ENCODE data around the gene GDPD4.

The GDPD4 gene

DNA sequence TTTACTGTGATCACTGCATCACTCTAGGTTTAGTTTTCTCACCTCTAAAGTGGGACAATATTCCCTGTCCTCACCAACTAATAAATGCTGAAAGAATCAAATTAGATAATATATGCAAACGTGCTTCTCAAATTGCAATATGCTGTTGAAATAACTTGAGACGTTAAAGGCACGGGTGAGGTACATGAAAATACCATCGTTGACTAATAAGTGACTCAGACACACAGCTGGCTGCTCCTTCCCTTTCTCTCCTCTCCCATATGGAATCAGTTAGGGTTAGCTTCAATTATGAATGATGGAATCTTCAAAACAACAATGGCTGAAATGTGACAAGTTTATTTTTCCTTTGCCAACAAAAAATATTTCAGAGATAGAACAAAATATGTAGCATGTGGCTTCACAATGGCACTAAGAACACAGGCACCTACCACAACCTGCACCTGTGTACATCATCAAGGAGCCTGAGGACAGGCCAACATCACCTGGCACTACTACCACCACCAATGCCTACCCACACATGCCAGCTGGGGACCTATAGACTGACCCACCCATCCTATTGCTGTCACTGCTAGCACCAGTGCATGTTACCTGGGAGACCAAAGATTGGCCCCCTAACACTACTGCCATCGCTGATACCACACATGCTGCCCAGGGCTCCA is 13.7 kb downstream of the GDPD4 start:
- Histone ChIP-seq H3K27me3 (no peaks in the 10 kb centered on the region), H3K36me3 (no peaks in the 10 kb centered on the region), H3K4me3 (ENCODE audit: low read depth, low read length) (no peak overlapping the region), H3K4me1 (no peaks in the 10 kb centered on the region), H3K9me3 (no peaks in the 10 kb centered on the region)
- TF ChIP-seq, protein P1, sequence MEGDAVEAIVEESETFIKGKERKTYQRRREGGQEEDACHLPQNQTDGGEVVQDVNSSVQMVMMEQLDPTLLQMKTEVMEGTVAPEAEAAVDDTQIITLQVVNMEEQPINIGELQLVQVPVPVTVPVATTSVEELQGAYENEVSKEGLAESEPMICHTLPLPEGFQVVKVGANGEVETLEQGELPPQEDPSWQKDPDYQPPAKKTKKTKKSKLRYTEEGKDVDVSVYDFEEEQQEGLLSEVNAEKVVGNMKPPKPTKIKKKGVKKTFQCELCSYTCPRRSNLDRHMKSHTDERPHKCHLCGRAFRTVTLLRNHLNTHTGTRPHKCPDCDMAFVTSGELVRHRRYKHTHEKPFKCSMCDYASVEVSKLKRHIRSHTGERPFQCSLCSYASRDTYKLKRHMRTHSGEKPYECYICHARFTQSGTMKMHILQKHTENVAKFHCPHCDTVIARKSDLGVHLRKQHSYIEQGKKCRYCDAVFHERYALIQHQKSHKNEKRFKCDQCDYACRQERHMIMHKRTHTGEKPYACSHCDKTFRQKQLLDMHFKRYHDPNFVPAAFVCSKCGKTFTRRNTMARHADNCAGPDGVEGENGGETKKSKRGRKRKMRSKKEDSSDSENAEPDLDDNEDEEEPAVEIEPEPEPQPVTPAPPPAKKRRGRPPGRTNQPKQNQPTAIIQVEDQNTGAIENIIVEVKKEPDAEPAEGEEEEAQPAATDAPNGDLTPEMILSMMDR (IDR thresholded peaks at IDR 0.05; ENCODE audit: low read depth, low read length), result no peak
- no peak for DNase-seq

- H3K4me1 ChIP-seq, result no peaks in the 10 kb centered on the region
- TF ChIP-seq, protein P1 (IDR thresholded peaks at IDR 0.05; ENCODE audit: low read depth, low read length), result no peak
- H3K36me3 ChIP-seq, result no peaks in the 10 kb centered on the region
- H3K4me3 ChIP-seq (ENCODE audit: low read depth, low read length), result no peak overlapping the region
- no peaks in the 10 kb centered on the region for H3K27me3 ChIP-seq
- no peak for DNase-seq
- no peaks in the 10 kb centered on the region for H3K9me3 ChIP-seq
Measured at GRCh38 chr11:77287136-77287535, 14.3 kb downstream of the GDPD4 start.

DNA sequence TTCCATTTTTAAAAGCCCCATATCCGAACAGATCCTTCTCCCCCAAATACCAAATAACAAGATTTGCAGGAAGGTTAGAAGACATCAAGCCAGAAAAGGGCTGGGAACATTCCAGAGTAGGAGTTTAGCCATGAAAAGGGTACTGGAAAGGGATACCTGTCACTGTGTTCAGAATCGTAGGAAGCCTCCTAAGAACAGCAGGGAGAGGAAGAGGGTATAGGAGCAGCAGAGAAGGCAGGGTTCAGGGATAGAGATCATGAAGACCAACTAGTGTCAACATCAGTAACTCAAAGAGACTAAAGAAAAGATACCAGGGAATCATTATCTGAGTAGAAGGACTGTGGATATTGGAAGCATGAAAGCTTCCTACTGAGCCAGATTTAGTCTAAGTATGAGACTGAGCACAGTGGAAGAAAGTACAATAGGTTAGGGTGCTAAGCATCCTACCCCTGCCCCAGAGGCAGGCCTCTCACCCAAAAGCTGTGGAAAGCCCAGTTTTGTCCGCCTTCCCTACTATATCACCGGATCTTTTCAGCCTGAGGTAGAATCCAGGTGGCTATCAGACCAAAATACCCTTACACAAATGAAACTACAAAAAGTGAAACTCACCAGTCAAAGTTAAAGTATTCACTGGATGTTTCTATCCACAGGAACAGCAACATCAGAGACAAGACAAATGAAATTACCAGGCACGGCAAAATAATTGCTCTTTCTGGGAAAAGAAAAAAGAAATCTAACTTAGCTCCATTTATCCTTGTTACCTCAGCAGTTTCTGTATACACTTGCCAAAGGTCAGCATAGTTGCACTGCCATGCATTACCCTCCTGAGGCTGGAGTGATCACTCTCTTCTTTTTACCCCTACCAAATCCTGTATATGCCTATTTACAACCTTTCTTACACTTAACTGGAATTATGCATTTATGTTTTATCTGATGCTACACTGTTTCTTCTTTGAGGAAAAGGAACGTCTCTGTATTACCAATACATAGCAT is 16.7 kb downstream of the GDPD4 start:
- Histone ChIP-seq H3K4me3 (ENCODE audit: low read depth, low read length) (no peak overlapping the region), H3K9me3 (no peaks in the 10 kb centered on the region), H3K27me3 (no peaks in the 10 kb centered on the region), H3K36me3 (no peaks in the 10 kb centered on the region), H3K4me1 (no peaks in the 10 kb centered on the region)
- DNase-seq, result no peak
- TF ChIP-seq, protein P1 (IDR thresholded peaks at IDR 0.05; ENCODE audit: low read depth, low read length), result no peak

GRCh38 chr11:77283101-77283500 is 18.4 kb downstream of the GDPD4 start:
- Histone ChIP-seq H3K9me3 (no peaks in the 10 kb centered on the region), H3K27me3 (no peaks in the 10 kb centered on the region), H3K36me3 (no peaks in the 10 kb centered on the region), H3K4me1 (no peaks in the 10 kb centered on the region), H3K4me3 (ENCODE audit: low read depth, low read length) (no peak overlapping the region)
- DNase-seq, result no peak
- TF ChIP-seq, protein P1 (IDR thresholded peaks at IDR 0.05; ENCODE audit: low read depth, low read length), result no peak

DNA sequence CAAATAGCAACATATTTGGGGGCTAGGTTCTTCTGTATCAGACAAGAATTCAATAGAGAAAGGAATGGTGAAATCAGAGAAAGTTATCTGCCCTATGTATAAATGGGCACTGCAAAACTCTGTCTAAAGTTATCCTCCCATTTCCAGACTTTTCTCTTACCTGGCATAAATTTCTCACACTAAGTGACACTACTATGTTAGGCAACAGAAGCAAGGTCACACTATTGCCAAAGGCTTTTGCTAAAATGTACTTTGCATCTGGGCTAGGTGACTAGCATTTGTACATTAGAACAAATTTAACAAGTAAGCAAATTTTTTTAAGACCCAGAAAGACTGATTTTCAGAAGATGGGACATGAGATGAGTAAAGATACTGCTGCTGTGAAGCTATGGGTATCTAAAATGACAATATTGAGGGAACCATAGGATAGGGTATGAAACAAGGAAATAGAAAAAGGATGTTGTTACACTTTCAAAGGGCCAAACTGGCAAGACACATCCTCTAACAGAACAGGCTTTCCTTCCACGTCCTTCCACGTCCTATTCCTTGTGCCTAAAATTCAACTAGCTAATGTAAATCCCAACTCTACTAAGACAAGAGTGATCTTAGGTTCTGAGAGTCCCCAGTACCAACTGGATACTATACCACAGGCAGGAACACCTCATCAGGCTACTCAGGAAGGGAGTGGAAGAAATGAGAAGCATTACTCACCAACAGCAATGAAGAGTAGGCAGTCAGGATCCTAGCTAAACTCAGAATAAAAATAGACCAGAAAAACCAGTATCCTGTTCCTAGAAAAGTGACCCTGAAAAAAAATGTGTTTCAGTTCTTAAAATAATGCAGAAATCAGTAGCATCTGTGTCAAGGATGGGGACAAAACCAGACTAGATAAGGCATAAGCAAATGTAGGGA is 22.6 kb downstream of the GDPD4 start:
- Histone ChIP-seq H3K4me1 (no peaks in the 10 kb centered on the region), H3K9me3 (no peaks in the 10 kb centered on the region), H3K4me3 (ENCODE audit: low read depth, low read length) (no peak overlapping the region), H3K27me3 (no peaks in the 10 kb centered on the region), H3K36me3 (no peaks in the 10 kb centered on the region)
- DNase-seq, result no peak
- TF ChIP-seq, protein P1 (IDR thresholded peaks at IDR 0.05; ENCODE audit: low read depth, low read length), result no peak
